GM23338 (cell line): ENCODE measurements around the gene SNAPC3.

ENCODE experiments used
- EZH2phosphoT487 ChIP-seq: fragments of 200-600 bp; sonication (generic); IDR thresholded peaks from one replicate; pipeline ENCODE4 v1.8.1; 2018; ENCODE audit warnings: antibody characterized with exemption; ENCODE audit not compliant: unreplicated experiment
- TF ChIP-seq, protein P1 (sequence below), 2 experiments: fragments of 200-600 bp in 1 of 2; sonication (generic) in 1 of 2; conservative IDR thresholded peaks; 2 replicates each; pipeline versions ENCODE4 v1.5.1 to v1.6.1; 2016 to 2017; ENCODE audit warnings: antibody characterized with exemption in 2 of 2, low read depth in 2 of 2, mild to moderate bottlenecking in 2 of 2, moderate library complexity in 1 of 2
- TF ChIP-seq, protein P2 (sequence below): IDR thresholded peaks from one replicate; pipeline ENCODE4 v1.6.1; 2018; ENCODE audit warnings: antibody characterized with exemption; ENCODE audit not compliant: unreplicated experiment

DNA sequence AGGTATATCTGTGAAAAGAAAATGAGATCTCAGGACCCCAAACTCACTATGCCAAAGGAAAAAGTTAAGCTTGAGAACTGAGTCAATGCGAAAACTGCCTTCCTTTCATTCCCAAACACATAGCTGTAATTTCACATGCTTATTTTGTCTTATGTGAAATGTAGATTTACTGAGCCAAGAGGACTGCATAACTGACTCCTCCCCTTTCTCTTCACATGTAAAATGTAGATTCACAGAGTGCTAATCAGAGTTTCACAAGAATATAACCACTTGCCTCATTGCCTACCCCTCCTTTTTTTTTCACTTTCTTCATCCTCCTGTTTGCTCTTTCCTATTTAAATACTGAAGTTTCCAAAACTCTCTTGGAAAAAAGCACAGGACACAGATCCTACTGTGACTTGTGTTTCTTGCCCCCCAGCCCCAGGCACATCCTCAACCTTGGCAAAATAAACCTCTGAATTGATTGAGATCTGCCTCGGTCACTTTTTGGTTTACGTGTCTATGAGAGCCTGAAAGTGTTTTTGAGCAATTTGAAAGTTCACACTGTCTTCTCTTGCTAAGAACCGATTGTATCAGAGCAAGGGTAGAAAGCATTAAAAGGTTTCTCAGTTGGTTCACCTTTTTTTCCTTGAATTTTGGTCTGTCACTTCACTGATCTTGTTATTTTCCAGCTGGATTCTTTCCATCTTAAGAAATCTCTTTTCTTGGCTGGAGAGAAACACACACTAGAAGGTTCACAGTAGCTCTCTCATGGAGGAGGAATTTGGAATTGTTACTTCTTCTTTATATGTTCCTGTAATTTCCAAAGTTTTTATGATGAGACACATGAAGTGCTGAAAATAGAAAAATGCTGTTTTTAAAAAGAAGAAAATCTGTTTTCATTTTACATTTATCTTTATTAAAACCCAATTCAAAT lies 44.8 kb upstream of the SNAPC3 start:
- TF ChIP-seq, protein P1, sequence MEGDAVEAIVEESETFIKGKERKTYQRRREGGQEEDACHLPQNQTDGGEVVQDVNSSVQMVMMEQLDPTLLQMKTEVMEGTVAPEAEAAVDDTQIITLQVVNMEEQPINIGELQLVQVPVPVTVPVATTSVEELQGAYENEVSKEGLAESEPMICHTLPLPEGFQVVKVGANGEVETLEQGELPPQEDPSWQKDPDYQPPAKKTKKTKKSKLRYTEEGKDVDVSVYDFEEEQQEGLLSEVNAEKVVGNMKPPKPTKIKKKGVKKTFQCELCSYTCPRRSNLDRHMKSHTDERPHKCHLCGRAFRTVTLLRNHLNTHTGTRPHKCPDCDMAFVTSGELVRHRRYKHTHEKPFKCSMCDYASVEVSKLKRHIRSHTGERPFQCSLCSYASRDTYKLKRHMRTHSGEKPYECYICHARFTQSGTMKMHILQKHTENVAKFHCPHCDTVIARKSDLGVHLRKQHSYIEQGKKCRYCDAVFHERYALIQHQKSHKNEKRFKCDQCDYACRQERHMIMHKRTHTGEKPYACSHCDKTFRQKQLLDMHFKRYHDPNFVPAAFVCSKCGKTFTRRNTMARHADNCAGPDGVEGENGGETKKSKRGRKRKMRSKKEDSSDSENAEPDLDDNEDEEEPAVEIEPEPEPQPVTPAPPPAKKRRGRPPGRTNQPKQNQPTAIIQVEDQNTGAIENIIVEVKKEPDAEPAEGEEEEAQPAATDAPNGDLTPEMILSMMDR (conservative IDR thresholded peaks at IDR 0.05; ENCODE audit: low read depth in 2 of 2), result no peak
- TF ChIP-seq, protein P2, sequence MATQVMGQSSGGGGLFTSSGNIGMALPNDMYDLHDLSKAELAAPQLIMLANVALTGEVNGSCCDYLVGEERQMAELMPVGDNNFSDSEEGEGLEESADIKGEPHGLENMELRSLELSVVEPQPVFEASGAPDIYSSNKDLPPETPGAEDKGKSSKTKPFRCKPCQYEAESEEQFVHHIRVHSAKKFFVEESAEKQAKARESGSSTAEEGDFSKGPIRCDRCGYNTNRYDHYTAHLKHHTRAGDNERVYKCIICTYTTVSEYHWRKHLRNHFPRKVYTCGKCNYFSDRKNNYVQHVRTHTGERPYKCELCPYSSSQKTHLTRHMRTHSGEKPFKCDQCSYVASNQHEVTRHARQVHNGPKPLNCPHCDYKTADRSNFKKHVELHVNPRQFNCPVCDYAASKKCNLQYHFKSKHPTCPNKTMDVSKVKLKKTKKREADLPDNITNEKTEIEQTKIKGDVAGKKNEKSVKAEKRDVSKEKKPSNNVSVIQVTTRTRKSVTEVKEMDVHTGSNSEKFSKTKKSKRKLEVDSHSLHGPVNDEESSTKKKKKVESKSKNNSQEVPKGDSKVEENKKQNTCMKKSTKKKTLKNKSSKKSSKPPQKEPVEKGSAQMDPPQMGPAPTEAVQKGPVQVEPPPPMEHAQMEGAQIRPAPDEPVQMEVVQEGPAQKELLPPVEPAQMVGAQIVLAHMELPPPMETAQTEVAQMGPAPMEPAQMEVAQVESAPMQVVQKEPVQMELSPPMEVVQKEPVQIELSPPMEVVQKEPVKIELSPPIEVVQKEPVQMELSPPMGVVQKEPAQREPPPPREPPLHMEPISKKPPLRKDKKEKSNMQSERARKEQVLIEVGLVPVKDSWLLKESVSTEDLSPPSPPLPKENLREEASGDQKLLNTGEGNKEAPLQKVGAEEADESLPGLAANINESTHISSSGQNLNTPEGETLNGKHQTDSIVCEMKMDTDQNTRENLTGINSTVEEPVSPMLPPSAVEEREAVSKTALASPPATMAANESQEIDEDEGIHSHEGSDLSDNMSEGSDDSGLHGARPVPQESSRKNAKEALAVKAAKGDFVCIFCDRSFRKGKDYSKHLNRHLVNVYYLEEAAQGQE, result no peak
- TF ChIP-seq EZH2phosphoT487, result no peak
